Tibial nerve (tissue), 3 donors: Measurements from ENCODE around the gene INHBC.

Source experiments
- CTCF ChIP-seq, 5 experiments: fragments of 200-600 bp in 3 of 5; fragments of 450-650 bp in 2 of 5; sonication (generic) in 3 of 5; IDR thresholded peaks; one replicate each; pipeline ENCODE4 v1.5.1; 2016 to 2019; ENCODE audit warnings: antibody characterized with exemption in 5 of 5, mild to moderate bottlenecking in 3 of 5, moderate library complexity in 2 of 5
- POLR2A ChIP-seq, 2 donors: fragments of 450-650 bp; IDR thresholded peaks; one replicate each; pipeline ENCODE4 v1.6.1; 2017; ENCODE audit warnings: antibody characterized with exemption in 2 of 2, mild to moderate bottlenecking in 2 of 2, moderate library complexity in 2 of 2

GRCh38 chr12:57415088-57415487 lies 19.5 kb upstream of the INHBC start:
- TF ChIP-seq CTCF (IDR thresholded peaks at IDR 0.05) (no peak), POLR2A (IDR thresholded peaks at IDR 0.05) (no peak)
